Epithelial cell of prostate (primary cell): ENCODE data around the gene BDH1.
"Not testable (repeated sequence)": the region's sequence is repeated elsewhere in the genome, so short reads cannot be mapped to it uniquely, and the experiment has no call there.

Experiments
- DNase-seq: peaks from one replicate; pipeline ENCODE4 v3.0.0-alpha.2; 2011; ENCODE audit warnings: low read depth, low spot score
- H3K27ac ChIP-seq: fragments of 450-650 bp; 2 replicates; pipeline ENCODE4 v1.5.1; 2017; ENCODE audit warnings: mild to moderate bottlenecking

The BDH1 gene

GRCh38 chr3:197493049-197493448 lies 62.7 kb downstream of the BDH1 start:
- no peak for DNase-seq
- no peak overlapping the region for H3K27ac ChIP-seq

DNA sequence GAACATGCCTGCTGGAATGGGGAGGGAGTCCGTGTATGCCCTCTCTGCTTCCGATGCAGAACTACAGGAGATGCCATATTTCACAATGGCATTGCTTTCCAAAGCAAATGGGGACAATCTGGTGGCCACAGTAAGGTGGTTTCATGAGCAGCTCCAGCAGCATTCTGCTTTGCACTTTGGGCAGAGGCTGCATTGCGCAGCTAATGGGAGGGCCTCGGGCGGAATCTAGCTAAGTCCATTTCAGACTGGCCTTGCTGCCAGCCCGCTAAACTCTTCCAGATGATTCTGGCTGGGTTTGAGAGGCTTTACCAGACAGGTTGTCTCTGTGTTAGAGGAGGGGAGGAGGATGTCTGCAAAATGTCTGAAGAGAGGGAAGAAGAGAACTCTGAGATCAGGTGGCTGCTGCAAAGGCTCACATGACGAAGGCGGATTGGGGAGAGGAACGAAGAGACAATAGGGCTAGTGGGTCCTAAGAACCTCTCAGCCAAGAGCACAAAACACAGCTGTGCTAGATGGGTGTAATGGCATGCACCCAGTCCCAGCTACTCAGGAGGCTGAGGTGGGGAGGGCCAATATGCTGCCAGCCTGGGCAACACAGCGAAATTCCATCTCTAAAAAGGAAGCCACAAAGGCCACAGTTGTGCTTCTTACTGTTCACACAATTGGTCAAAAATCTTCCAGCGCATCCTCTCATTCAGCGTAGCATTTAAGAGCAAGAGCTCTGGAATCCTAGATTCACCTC lies 63.7 kb downstream of the BDH1 start:
- no peak for DNase-seq
- H3K27ac ChIP-seq = no peak overlapping the region

DNA sequence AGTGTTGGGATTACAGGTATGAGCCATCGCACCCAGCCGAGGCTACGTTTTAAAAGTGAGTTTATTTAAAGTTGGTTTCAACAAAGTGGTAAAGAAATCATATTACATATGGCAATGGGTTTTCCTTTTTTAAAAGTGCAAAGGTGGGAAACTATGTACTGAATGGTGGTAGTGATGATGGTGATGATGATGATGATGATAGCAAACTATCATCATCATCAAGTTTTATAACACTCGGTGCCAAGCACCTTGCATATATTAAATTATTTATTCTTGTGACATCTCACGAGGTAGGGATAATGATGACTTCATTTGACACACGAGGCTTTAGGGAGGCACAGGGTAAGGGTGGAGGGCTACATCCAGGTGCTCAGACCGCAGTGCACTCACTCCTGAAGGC lies 64.3 kb downstream of the BDH1 start:
- no peak for DNase-seq
- peak overlapping the region; percentile 85 for H3K27ac ChIP-seq

GRCh38 chr3:197490098-197491058 lies 65.4 kb downstream of the BDH1 start:
- no peak for DNase-seq
- peak overlapping the region; percentile 85 for H3K27ac ChIP-seq

GRCh38 chr3:197487911-197488391 lies 67.8 kb downstream of the BDH1 start:
- DNase-seq = peak; percentile 75
- peak overlapping the region; percentile 85 for H3K27ac ChIP-seq

DNA sequence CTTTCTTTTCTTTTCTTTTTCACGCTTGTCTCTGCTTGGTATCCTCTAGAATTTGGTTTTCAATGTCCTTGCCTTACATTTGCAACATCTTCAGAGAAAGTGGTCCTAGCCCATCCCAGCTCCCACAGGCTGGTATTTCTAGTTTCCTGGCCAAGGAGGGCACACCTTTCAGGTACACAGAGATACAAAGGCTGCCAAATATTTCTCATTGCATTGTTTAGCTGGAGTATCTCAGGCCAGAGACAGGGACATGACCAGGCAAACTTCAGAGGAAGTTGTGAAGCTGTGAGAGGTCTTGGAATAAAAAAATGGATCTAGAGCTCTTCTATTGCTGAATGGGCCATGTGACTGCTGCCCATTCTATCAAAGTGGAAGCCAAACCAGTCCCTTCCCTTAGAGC lies 68.9 kb downstream of the BDH1 start:
- DNase-seq = no peak
- H3K27ac ChIP-seq = peak overlapping the region; percentile 85

DNA sequence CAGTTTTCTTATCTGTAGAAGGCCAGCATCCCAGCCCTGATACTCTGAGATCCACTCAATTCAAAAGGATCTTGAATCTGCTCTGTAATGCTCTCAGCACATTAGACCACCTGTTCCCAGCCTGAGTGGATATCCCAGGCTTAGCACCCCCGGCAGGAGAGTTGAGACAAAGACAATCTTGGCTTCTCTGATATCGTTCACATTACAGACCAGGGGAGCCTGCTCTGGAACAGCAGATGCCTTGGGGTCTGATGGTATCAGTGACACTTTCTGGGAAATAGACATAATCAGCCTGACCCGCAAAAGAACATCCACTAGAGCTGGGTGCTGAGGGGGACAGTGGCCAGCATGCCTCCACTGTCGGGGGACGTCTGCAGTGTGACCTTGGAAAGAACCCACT lies 70.6 kb downstream of the BDH1 start:
- H3K27ac ChIP-seq = no peak overlapping the region
- DNase-seq = no peak

DNA sequence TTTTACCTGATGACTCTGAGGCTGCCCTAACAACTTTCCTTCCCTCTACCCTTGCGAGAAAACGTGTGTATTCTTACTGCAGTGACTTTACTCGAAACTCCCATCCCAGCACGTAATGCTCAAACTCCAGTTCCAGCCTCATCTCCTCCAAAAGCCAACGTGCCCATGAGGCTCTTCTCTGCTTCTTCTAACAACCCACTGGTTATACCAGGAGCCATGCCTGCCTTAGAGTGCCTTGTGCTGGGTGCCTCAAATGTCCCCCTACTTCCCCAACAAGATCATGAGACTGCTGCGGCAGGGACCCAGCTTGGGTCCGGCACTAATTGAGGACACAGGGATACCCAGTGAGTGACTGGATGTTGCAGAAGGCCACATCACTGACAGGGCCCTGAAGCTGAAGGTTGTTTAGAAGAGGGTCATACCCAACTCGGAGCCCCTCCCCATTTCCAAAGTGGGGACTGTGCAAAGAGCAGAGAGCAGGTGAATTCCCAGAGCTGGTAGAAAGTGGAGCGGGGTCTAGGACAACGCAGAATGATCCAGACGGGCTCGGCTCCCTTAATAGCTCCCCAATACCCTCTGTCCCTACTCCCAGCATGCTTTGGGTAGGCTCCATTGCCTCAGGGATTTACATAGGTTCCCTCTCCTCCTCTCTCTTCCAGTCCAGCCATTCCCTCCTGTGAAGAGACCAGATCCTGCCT lies 71.4 kb downstream of the BDH1 start:
- no peak overlapping the region for H3K27ac ChIP-seq
- no peak for DNase-seq

DNA sequence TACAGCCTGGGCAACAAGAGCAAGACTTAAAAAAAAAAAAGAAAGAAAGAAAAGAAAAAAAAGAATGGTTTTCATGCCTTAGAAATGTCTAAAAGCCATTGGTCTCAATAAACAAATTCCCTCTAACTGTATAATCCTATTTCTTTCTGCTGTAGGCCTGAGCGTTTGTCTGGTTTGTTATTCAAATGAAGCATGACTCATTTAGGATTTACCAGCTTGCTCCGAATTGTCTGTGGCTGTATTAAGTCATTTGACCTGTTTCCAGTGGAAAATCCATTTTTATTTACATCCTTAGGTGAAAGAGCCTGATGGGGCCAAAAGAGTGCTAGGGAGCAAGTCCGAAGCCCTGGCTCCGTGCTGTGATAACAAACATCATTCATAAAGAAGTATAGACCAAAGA lies 73.8 kb downstream of the BDH1 start:
- no peak for DNase-seq
- no peak overlapping the region for H3K27ac ChIP-seq

DNA sequence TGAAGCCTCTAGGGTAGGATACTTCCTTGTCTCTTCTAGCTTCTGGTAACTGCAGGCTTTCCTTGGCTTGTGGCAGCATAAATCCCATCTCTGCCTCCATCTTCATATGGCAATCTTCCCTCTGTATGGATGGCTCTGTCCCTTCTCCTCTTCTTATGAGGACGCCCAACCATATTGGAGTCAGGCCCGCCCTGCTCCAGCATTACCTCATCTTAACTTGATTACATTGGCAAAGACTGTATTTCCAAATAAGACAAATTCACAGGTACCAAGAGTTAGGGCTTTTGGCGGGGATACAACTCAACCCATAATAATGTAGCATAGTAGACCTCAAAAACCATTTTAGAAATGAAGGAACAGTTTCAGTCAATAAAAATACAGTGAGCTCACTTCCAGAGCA lies 75.4 kb downstream of the BDH1 start:
- DNase-seq = no peak
- H3K27ac ChIP-seq = no peak overlapping the region

- H3K27ac ChIP-seq = peak overlapping the region; percentile 54
- no peak for DNase-seq
Observed at GRCh38 chr3:197478746-197479668, 76.8 kb downstream of the BDH1 start.

DNA sequence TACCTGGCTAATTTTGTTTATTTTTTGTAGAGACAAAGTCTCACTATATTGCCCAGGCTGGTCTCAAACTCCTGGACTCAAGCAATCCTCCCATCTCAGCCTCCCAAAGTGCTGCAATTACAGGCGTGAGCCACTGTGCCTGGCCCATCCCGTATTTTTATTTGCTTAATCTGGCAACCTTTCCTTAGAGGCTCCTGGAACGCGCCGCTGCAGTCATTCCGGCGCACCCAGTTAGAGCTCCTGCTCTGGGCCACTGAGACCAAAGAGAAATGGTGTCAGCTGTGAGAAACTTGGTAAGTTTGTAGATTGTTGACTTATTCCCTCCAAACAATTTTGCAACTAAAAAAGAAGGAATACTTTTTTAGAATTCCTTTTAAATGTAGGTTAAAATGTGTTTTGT lies 78.0 kb downstream of the BDH1 start:
- peak overlapping the region; percentile 54 for H3K27ac ChIP-seq
- DNase-seq = not testable (repeated sequence)

DNA sequence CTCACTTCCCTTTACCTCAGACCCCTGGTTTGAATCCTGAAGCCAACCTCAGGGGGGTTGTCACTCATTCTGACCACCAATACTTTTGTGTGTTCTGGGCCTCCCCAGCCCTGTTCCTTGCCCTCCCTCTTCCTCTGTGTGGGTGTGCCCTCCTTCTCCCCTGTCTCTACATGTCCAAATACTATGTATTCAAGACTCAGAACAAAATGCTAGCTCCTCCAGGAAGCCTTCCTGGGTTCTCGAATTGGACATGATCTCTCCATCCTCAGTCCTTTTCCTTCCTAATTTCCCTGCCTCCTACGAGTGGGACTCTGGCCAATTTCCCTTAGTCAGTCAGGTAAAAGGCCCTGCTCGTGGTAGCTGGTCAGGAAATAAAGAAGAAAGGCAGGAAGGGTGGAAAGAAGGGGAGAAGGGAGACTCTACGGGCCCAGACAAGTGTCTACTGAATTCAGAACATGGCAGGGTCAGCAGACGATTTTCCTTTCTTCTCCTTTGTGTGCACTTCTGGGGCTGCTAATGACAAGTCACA lies 79.7 kb downstream of the BDH1 start:
- no peak overlapping the region for H3K27ac ChIP-seq
- DNase-seq = no peak

GRCh38 chr3:197475514-197475913 lies 80.3 kb downstream of the BDH1 start:
- DNase-seq = no peak
- no peak overlapping the region for H3K27ac ChIP-seq

GRCh38 chr3:197472151-197472550 lies 83.6 kb downstream of the BDH1 start:
- DNase-seq = no peak
- no peak overlapping the region for H3K27ac ChIP-seq

- no peak for DNase-seq
- no peak overlapping the region for H3K27ac ChIP-seq
Observed at GRCh38 chr3:197471221-197472010, 84.4 kb downstream of the BDH1 start.

- no peak overlapping the region for H3K27ac ChIP-seq
- no peak for DNase-seq
Observed at GRCh38 chr3:197468866-197469382, 86.8 kb downstream of the BDH1 start.

- no peak for DNase-seq
- no peak overlapping the region for H3K27ac ChIP-seq
Observed at GRCh38 chr3:197468167-197468566, 87.6 kb downstream of the BDH1 start.
